Activated CD4-positive, CD25-positive, alpha-beta regulatory T cell treated with anti-CD3 and anti-CD28 coated beads, Interleukin-2, amount 50 U/mL, for 16 hours (primary cell): ENCODE data around the gene NDUFB11.
A peak's percentile ranks its signal among the peaks of the same experiment; 100 is the strongest.
"Not testable (repeated sequence)": the region's sequence is repeated elsewhere in the genome, so short reads cannot be mapped to it uniquely, and the experiment has no call there.

Experiments
- DNase-seq: peaks from one replicate; pipeline ENCODE4 v3.0.0-alpha.2; 2020; ENCODE audit warnings: low read depth, low spot score

The NDUFB11 gene

GRCh38 chrX:47146936-47147859, 2.7 kb upstream of the NDUFB11 start:
- DNase-seq = no peak

GRCh38 chrX:47146121-47146935, 1.8 kb upstream of the NDUFB11 start:
- DNase-seq = no peak

GRCh38 chrX:47145395-47146120, 1.1 kb upstream of the NDUFB11 start:
- peak; percentile 1 for DNase-seq

GRCh38 chrX:47143894-47144625, 442 bp downstream of the NDUFB11 start:
- peak; percentile 1 for DNase-seq

GRCh38 chrX:47138171-47138570, 6.3 kb downstream of the NDUFB11 start:
- DNase-seq = no peak

- DNase-seq = not testable (repeated sequence)
These were observed 8.9 kb downstream of the NDUFB11 start for GRCh38 chrX:47135650-47136049.

GRCh38 chrX:47133493-47133892, 11.0 kb downstream of the NDUFB11 start:
- DNase-seq = no peak

- no peak for DNase-seq
These were observed 14.6 kb downstream of the NDUFB11 start for GRCh38 chrX:47129899-47130358.

GRCh38 chrX:47129157-47129898, 15.2 kb downstream of the NDUFB11 start:
- DNase-seq = peak; percentile 75

- DNase-seq = not testable (repeated sequence)
These were observed 20.0 kb downstream of the NDUFB11 start for GRCh38 chrX:47124466-47124865.

- DNase-seq = not testable (repeated sequence)
These were observed 27.9 kb downstream of the NDUFB11 start for GRCh38 chrX:47116551-47117110.

- DNase-seq = no peak
These were observed 32.1 kb downstream of the NDUFB11 start for GRCh38 chrX:47112316-47112954.

GRCh38 chrX:47110936-47111615, 33.4 kb downstream of the NDUFB11 start:
- DNase-seq = not testable (repeated sequence)

- DNase-seq = no peak
These were observed 43.3 kb downstream of the NDUFB11 start for GRCh38 chrX:47101206-47101605.

GRCh38 chrX:47098338-47099094, 46.0 kb downstream of the NDUFB11 start:
- no peak for DNase-seq

GRCh38 chrX:47097018-47097417, 47.5 kb downstream of the NDUFB11 start:
- DNase-seq = no peak

GRCh38 chrX:47093860-47094259, 50.6 kb downstream of the NDUFB11 start:
- DNase-seq = no peak

- DNase-seq = no peak
These were observed 51.3 kb downstream of the NDUFB11 start for GRCh38 chrX:47093248-47093647.
